ENCODE results near the gene PML.

- TF ChIP-seq CTCF (IDR thresholded peaks at IDR 0.05; ENCODE audit: insufficient read depth, low read length) (no peak), POLR2AphosphoS5 (IDR thresholded peaks at IDR 0.05; ENCODE audit: low read depth) (no peak), GABPA (IDR thresholded peaks at IDR 0.05; ENCODE audit: low read depth) (no peak), SPI1 (IDR thresholded peaks at IDR 0.05; ENCODE audit: borderline replicate concordance, low read depth) (no peak)
- TF ChIP-seq, protein P1, sequence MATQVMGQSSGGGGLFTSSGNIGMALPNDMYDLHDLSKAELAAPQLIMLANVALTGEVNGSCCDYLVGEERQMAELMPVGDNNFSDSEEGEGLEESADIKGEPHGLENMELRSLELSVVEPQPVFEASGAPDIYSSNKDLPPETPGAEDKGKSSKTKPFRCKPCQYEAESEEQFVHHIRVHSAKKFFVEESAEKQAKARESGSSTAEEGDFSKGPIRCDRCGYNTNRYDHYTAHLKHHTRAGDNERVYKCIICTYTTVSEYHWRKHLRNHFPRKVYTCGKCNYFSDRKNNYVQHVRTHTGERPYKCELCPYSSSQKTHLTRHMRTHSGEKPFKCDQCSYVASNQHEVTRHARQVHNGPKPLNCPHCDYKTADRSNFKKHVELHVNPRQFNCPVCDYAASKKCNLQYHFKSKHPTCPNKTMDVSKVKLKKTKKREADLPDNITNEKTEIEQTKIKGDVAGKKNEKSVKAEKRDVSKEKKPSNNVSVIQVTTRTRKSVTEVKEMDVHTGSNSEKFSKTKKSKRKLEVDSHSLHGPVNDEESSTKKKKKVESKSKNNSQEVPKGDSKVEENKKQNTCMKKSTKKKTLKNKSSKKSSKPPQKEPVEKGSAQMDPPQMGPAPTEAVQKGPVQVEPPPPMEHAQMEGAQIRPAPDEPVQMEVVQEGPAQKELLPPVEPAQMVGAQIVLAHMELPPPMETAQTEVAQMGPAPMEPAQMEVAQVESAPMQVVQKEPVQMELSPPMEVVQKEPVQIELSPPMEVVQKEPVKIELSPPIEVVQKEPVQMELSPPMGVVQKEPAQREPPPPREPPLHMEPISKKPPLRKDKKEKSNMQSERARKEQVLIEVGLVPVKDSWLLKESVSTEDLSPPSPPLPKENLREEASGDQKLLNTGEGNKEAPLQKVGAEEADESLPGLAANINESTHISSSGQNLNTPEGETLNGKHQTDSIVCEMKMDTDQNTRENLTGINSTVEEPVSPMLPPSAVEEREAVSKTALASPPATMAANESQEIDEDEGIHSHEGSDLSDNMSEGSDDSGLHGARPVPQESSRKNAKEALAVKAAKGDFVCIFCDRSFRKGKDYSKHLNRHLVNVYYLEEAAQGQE (IDR thresholded peaks at IDR 0.05; ENCODE audit: insufficient replicate concordance, low read depth): no peak
These were observed 45.0 kb upstream of the PML start for GRCh38 chr15:73949496-73949895.
